K562 (cell line): ENCODE measurements around the gene CMSS1. TPM values are rescaled to one million over a fixed set of nuclear protein-coding genes. Genes with fewer than 3 reads are reported as not detected.

Experiments
- ATAC-seq: fragments of 200-7000 bp; cut with Tn5 transposase; 3 replicates; pipeline ENCODE4 v1.9.1; 2020; ENCODE audit warnings: moderate library complexity
- BruUV-seq: library from RNA; stranded (reverse); fragments of 400-500 nt; replicated peaks from 2 replicates; lab custom pipeline; 2021; lab: Mats Ljungman, UMichigan
- CTCF ChIA-PET: fragments of 300-600 bp; formaldehyde crosslinking; extraction: SDS; loops from one replicate; lab custom pipeline; 2021; ENCODE audit warnings: low intra/inter-chr PET ratio; lab: Yijun Ruan, JAX
- POLR2A ChIA-PET: fragments of 300-600, 350-650 bp; sonication (Branson Sonifier 250); formaldehyde crosslinking; extraction: SDS; loops from one replicate; lab custom pipeline; 2021; ENCODE audit warnings: antibody characterized with exemption, inconsistent platforms; lab: Yijun Ruan, JAX
- DNase-seq, 4 experiments: peaks; one replicate each; pipeline versions ENCODE4 v3.0.0 to v3.0.0-alpha.2; 2011 to 2018; ENCODE audit warnings: low spot score in 3 of 4, mixed read lengths in 3 of 4; ENCODE audit errors: extremely low read depth in 1 of 4
- FAIRE-seq: peaks from 2 replicates; lab custom pipeline; 2011; peaks lifted over from hg19 to GRCh38; lab: Jason Lieb, UNC
- H2AFZ ChIP-seq: 2 replicates; pipeline ENCODE4 v1.6.0; 2011; ENCODE audit warnings: low read depth, low read length, control low read depth, inconsistent platforms
- H3K27ac ChIP-seq: fragments of 200-600 bp; 3 replicates; pipeline ENCODE4 v1.8.0; 2011; ENCODE audit warnings: low read depth, mild to moderate bottlenecking, control low read depth, inconsistent platforms, low read length, moderate library complexity, mixed read lengths; ENCODE audit errors: extremely low read depth
- H3K27me3 ChIP-seq, 2 experiments: fragments of 300-600 bp in 1 of 2; 2 replicates in 1 of 2; 3 replicates in 1 of 2; pipeline versions ENCODE4 v1.6.0 to v1.8.0; 2011; ENCODE audit warnings: inconsistent platforms in 2 of 2, low read length in 2 of 2, mild to moderate bottlenecking in 1 of 2, mixed read lengths in 1 of 2, moderate library complexity in 1 of 2; ENCODE audit not compliant: control insufficient read depth in 2 of 2, insufficient read depth in 2 of 2
- H3K36me3 ChIP-seq: fragments of 300-600 bp; 3 replicates; pipeline ENCODE4 v1.8.0; 2011; ENCODE audit warnings: mild to moderate bottlenecking, low read length, inconsistent platforms; ENCODE audit not compliant: control insufficient read depth, insufficient read depth
- H3K4me1 ChIP-seq, 2 experiments: fragments of 200-600 bp in 1 of 2; replicated peaks in 1 of 2; 2 replicates in 1 of 2; 3 replicates in 1 of 2; pipeline versions ENCODE4 v1.5.1 to v1.8.0; 2011; ENCODE audit warnings: inconsistent platforms in 2 of 2, low read length in 2 of 2, mild to moderate bottlenecking in 1 of 2, mixed read lengths in 1 of 2, moderate library complexity in 1 of 2; ENCODE audit not compliant: control insufficient read depth in 2 of 2, insufficient read depth in 2 of 2
- H3K4me2 ChIP-seq: 2 replicates; pipeline ENCODE4 v1.6.1; 2011; ENCODE audit warnings: low read length, control low read depth, inconsistent platforms, mixed read lengths; ENCODE audit not compliant: insufficient read depth
- H3K4me3 ChIP-seq: fragments of 200-600 bp; sonication (generic), shearing (Covaris generic); 2 replicates; pipeline ENCODE4 v1.5.1; 2016; ENCODE audit warnings: control low read depth, inconsistent platforms
- H3K79me2 ChIP-seq: fragments of 200-600 bp; 3 replicates; pipeline ENCODE4 v1.8.0; 2011; ENCODE audit warnings: low read length, inconsistent platforms; ENCODE audit not compliant: control insufficient read depth, insufficient read depth
- H3K9ac ChIP-seq, 2 experiments: 2 replicates each; pipeline versions ENCODE4 v1.6.0 to v1.6.1; 2011; ENCODE audit warnings: low read depth in 2 of 2, low read length in 2 of 2, control low read depth in 1 of 2, inconsistent platforms in 1 of 2, mild to moderate bottlenecking in 1 of 2, mixed read lengths in 1 of 2; ENCODE audit not compliant: insufficient read depth in 1 of 2
- H3K9me1 ChIP-seq: one replicate; pipeline ENCODE4 v1.6.0; 2011; ENCODE audit warnings: inconsistent platforms, mild to moderate bottlenecking, low read length, moderate library complexity; ENCODE audit not compliant: control insufficient read depth, insufficient read depth
- H3K9me3 ChIP-seq: replicated peaks from 2 replicates; pipeline ENCODE4 v1.5.1; 2011; ENCODE audit warnings: low read depth, low read length, inconsistent platforms; ENCODE audit not compliant: control insufficient read depth, insufficient read depth
- H4K20me1 ChIP-seq: replicated peaks from 2 replicates; pipeline ENCODE4 v1.6.1; 2011; ENCODE audit warnings: low read length, inconsistent platforms, mixed read lengths; ENCODE audit not compliant: control insufficient read depth, insufficient read depth
- BCOR ChIP-seq: fragments of 450-650 bp; IDR thresholded peaks from 2 replicates; pipeline ENCODE4 v1.6.1; 2016
- HMGN3 ChIP-seq: IDR thresholded peaks from 2 replicates; pipeline ENCODE4 v1.6.1; 2011; ENCODE audit warnings: borderline replicate concordance, low read depth, mild to moderate bottlenecking, mixed read lengths, low read length; ENCODE audit not compliant: insufficient read length; ENCODE audit errors: extremely low read depth
- KLF1 ChIP-seq: fragments of 450-650 bp; IDR thresholded peaks from 2 replicates; pipeline ENCODE4 v1.6.1; 2016; ENCODE audit warnings: missing genetic modification characterization, missing compliant biosample characterization
- POLR3A ChIP-seq: IDR thresholded peaks from 2 replicates; pipeline ENCODE4 v1.6.1; 2011; ENCODE audit warnings: borderline replicate concordance, mild to moderate bottlenecking, moderate library complexity; ENCODE audit not compliant: insufficient read length, insufficient read depth; ENCODE audit errors: extremely low read depth
- RBM25 ChIP-seq: fragments of 200-400 bp; formaldehyde crosslinking; IDR thresholded peaks from 2 replicates; pipeline ENCODE4 v1.6.1; 2018; ENCODE audit warnings: low read length, low read depth, moderate library complexity; ENCODE audit not compliant: severe bottlenecking
- RFX1 ChIP-seq: fragments of 450-650 bp; IDR thresholded peaks from 2 replicates; pipeline ENCODE4 v1.6.1; 2016; ENCODE audit warnings: mild to moderate bottlenecking, moderate library complexity
- STAT5A ChIP-seq: IDR thresholded peaks from 2 replicates; pipeline ENCODE4 v1.6.1; 2012; ENCODE audit warnings: low read length, inconsistent platforms, borderline replicate concordance
- ZNF766 ChIP-seq: fragments of 200-800 bp; sonication (Bioruptor generic); conservative IDR thresholded peaks from 2 replicates; pipeline ENCODE4 v1.6.1; 2016; ENCODE audit warnings: missing genetic modification characterization, missing compliant biosample characterization
- WGBS: fragments of 100-300 bp; shearing (Covaris generic); methylation state at CpG from one replicate; pipeline ENCODE4 v1.1.6; 2016; ENCODE audit warnings: low coverage, mixed read lengths; ENCODE audit not compliant: insufficient coverage; ENCODE audit errors: missing lambda C conversion rate; 5-methylcytosine and 5-hydroxymethylcytosine counted together
- in situ Hi-C: fragments of 300-500 bp; cut with MboI; formaldehyde crosslinking; loops from 4 replicates; pipeline ENCODE4 v1.15.0; 2018; ENCODE audit warnings: inconsistent platforms, mixed read lengths
- intact Hi-C: fragments of 100-400 bp; cut with micrococcal nuclease; formaldehyde crosslinking; loops from 2 replicates; pipeline ENCODE4 v1.14.2; 2022
- polyA plus RNA-seq, 8 experiments: library from polyadenylated mRNA; depleted of rRNA in 4 of 8; stranded (reverse) in 5 of 8; unstranded in 3 of 8; fragments of >200 nt; fragmentation: Nextera tagmentation in 2 of 8; fragmentation: Illumina TruSeq in 1 of 8; extraction: Ambion mirVana in 2 of 8; extraction: Trizol in 1 of 8; gene quantifications; 2 replicates each; pipeline versions ENCODE4 v1.2.1 to v1.2.3, GENCODE V29; 2011 to 2014; ENCODE audit warnings: inconsistent platforms in 1 of 8, missing spikeins in 1 of 8
- total RNA-seq, 7 experiments: library from RNA; depleted of rRNA in 6 of 7; stranded (reverse); fragments of >200 nt in 6 of 7; fragmentation: Illumina TruSeq in 2 of 7; extraction: Trizol in 2 of 7; gene quantifications; 2 replicates each; pipeline versions ENCODE4 v1.2.1 to v1.2.3, GENCODE V29; 2011 to 2021; ENCODE audit warnings: low replicate concordance in 1 of 7
- TF ChIP-seq, protein P1 (sequence below): fragments of 200-400 bp; formaldehyde crosslinking; IDR thresholded peaks from 2 replicates; pipeline ENCODE4 v1.6.1; 2017; ENCODE audit warnings: mild to moderate bottlenecking, low read depth, low read length, moderate library complexity
- TF ChIP-seq, protein P2 (sequence below): fragments of 450-650 bp; IDR thresholded peaks from 2 replicates; pipeline ENCODE4 v1.6.1; 2018; ENCODE audit warnings: mild to moderate bottlenecking, low read depth; ENCODE audit not compliant: partially characterized antibody

The CMSS1 gene
- total and polyA plus RNA-seq, 9 of the 15 experiments (the other 6 are each of a cell fraction or from before 2014, with no cell fraction given): 46.9 to 109 (median 72.3) TPM

- CTCF ChIA-PET: no interaction called here
- in situ Hi-C loops: loop anchor here (25.0 kb wide), 2 partner anchors 214 to 764 kb away; partner anchors contain the start of gene ADGRG7
- BruUV-seq: no TSS peak
These were observed 30.8 kb downstream of the CMSS1 start for GRCh38 chr3:99848433-99848832.

DNA sequence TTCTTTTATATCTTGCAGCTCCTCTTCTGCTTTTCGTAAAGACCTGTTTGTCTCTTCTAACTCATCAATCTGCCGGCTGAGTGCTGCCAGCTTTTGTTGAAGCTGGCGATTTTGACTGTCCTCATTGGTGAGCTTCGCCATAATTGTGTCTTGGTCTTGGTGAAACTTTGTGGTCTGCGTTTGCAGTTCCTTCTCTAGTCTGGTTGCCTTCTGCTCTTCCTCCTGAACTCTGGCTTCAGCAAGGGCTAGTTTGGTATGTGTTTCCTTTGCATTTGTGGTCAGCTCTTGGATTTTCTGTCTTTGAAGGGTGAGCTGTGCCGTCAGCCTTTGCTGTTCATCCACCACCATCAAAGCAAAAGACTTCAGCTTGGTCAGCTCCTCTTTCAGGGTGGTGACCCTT lies 32.9 kb downstream of the CMSS1 start:
- intact Hi-C loops (no loop called here), in situ Hi-C loops (no loop called here)
- ChIA-PET POLR2A (interaction anchor here (0.6 to 1.6 kb wide), 6 partner anchors 9 to 379 kb away, joined by 3 read pairs; no protein-coding TSS in a partner anchor), CTCF (no interaction called here)
- WGBS: 84% methylated on average over 6 of the region's 6 CpGs
- Histone ChIP-seq H2AFZ (no peak overlapping the region), H3K9me3 (no peaks in the 10 kb centered on the region), H3K4me3 (no peak overlapping the region), H3K9ac (no peak overlapping the region), H3K4me2 (no peak overlapping the region), H3K27me3 (no peaks in the 10 kb centered on the region), H3K27ac (no peak overlapping the region), H3K36me3 (no peaks in the 10 kb centered on the region), H3K9me1 (no peaks in the 10 kb centered on the region), H3K4me1 (peaks cover 0 to 7% of the 10 kb centered on the region in 2 experiments; a peak in 1 of 5 replicates), H3K79me2 (peaks cover 71% of the 10 kb centered on the region), H4K20me1 (0 out of 2 replicates have a peak, but pooled peaks cover 4% of the 10 kb centered on the region)
- TF ChIP-seq POLR3A (no peak), KLF1 (tag) (no peak), STAT5A (no peak), RBM25 (no peak), BCOR (no peak), HMGN3 (no peak)
- TF ChIP-seq, protein P1, sequence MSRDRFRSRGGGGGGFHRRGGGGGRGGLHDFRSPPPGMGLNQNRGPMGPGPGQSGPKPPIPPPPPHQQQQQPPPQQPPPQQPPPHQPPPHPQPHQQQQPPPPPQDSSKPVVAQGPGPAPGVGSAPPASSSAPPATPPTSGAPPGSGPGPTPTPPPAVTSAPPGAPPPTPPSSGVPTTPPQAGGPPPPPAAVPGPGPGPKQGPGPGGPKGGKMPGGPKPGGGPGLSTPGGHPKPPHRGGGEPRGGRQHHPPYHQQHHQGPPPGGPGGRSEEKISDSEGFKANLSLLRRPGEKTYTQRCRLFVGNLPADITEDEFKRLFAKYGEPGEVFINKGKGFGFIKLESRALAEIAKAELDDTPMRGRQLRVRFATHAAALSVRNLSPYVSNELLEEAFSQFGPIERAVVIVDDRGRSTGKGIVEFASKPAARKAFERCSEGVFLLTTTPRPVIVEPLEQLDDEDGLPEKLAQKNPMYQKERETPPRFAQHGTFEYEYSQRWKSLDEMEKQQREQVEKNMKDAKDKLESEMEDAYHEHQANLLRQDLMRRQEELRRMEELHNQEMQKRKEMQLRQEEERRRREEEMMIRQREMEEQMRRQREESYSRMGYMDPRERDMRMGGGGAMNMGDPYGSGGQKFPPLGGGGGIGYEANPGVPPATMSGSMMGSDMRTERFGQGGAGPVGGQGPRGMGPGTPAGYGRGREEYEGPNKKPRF: no peak
- TF ChIP-seq, protein P2, sequence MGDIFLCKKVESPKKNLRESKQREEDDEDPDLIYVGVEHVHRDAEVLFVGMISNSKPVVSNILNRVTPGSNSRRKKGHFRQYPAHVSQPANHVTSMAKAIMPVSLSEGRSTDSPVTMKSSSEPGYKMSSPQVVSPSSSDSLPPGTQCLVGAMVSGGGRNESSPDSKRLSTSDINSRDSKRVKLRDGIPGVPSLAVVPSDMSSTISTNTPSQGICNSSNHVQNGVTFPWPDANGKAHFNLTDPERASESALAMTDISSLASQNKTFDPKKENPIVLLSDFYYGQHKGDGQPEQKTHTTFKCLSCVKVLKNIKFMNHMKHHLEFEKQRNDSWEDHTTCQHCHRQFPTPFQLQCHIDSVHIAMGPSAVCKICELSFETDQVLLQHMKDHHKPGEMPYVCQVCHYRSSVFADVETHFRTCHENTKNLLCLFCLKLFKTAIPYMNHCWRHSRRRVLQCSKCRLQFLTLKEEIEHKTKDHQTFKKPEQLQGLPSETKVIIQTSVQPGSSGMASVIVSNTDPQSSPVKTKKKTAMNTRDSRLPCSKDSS: no peak
- no peak for FAIRE-seq
- ATAC-seq: no peak
- no TSS peak for BruUV-seq
- DNase-seq: no peak

More at GRCh38 chr3:99848433-99848832, 30.8 kb downstream of the CMSS1 start:
- Histone ChIP-seq H3K4me3 (no peak overlapping the region), H3K9ac (no peak overlapping the region), H3K4me1 (peaks cover 0 to 7% of the 10 kb centered on the region in 2 experiments; a peak in 1 of 5 replicates), H3K79me2 (peaks cover 76% of the 10 kb centered on the region), H3K27me3 (no peaks in the 10 kb centered on the region), H3K36me3 (no peaks in the 10 kb centered on the region), H3K4me2 (no peak overlapping the region), H2AFZ (no peak overlapping the region), H3K9me1 (no peaks in the 10 kb centered on the region), H3K9me3 (no peaks in the 10 kb centered on the region), H4K20me1 (0 out of 2 replicates have a peak, but pooled peaks cover 4% of the 10 kb centered on the region), H3K27ac (no peak overlapping the region)
- no peak for FAIRE-seq
- DNase-seq: no peak
- WGBS: 73% methylated on average over 5 of the region's 6 CpGs
- POLR2A ChIA-PET: no interaction called here
- no peak for ATAC-seq
- TF ChIP-seq RFX1 (0 out of 2 replicates have a peak, but pooled peaks have one; percentile 28), ZNF766 (CRISPR knock-in tag) (no peak)
- intact Hi-C loops: loop anchor here (10.0 kb wide), 1 partner anchor 156 kb away; no protein-coding TSS in a partner anchor
